T-helper 2 cell (primary cell): ENCODE results near the gene TMEM120B.
"Not testable (repeated sequence)": the region's sequence is repeated elsewhere in the genome, so short reads cannot be mapped to it uniquely, and the experiment has no call there.

Experiments
- DNase-seq, 5 experiments: peaks; one replicate each; pipeline versions ENCODE4 v3.0.0 to v3.0.0-alpha.2; 2012 to 2022

The TMEM120B gene

GRCh38 chr12:121776190-121777098 lies 63.9 kb downstream of the TMEM120B start:
- DNase-seq = peak; percentile 75 to 87 (median 82)

GRCh38 chr12:121778567-121779421 lies 66.2 kb downstream of the TMEM120B start:
- no peak for DNase-seq

GRCh38 chr12:121779422-121779895 lies 66.9 kb downstream of the TMEM120B start:
- DNase-seq = no peak

GRCh38 chr12:121780429-121780828 lies 67.9 kb downstream of the TMEM120B start:
- DNase-seq = no peak

- no peak for DNase-seq
Observed at GRCh38 chr12:121781484-121781997, 69.0 kb downstream of the TMEM120B start.

- peak in 3 of 5 experiments; percentile 37 to 64 (median 46) for DNase-seq
Observed at GRCh38 chr12:121781998-121782979, 69.7 kb downstream of the TMEM120B start.

- DNase-seq = no peak
Observed at GRCh38 chr12:121783766-121784165, 71.2 kb downstream of the TMEM120B start.

GRCh38 chr12:121784460-121784859 lies 71.9 kb downstream of the TMEM120B start:
- no peak for DNase-seq

GRCh38 chr12:121786440-121786825 lies 73.9 kb downstream of the TMEM120B start:
- DNase-seq = peak in 3 of 5 experiments; percentile 36 to 79 (median 64)

- peak in 3 of 5 experiments; percentile 48 to 75 (median 65) for DNase-seq
Observed at GRCh38 chr12:121787063-121788025, 74.8 kb downstream of the TMEM120B start.

GRCh38 chr12:121788176-121788818 lies 75.7 kb downstream of the TMEM120B start:
- peak in 1 of 5 experiments; percentile 44 for DNase-seq

- DNase-seq = peak in 2 of 5 experiments; percentile 65 to 71
Observed at GRCh38 chr12:121789233-121789781, 76.8 kb downstream of the TMEM120B start.

GRCh38 chr12:121789800-121790728 lies 77.5 kb downstream of the TMEM120B start:
- DNase-seq = peak; percentile 80 to 98 (median 93)

- DNase-seq = not testable (repeated sequence)
Observed at GRCh38 chr12:121790785-121791184, 78.2 kb downstream of the TMEM120B start.

- DNase-seq = peak in 2 of 5 experiments; percentile 31 to 69
Observed at GRCh38 chr12:121791671-121792551, 79.4 kb downstream of the TMEM120B start.

GRCh38 chr12:121792607-121793439 lies 80.3 kb downstream of the TMEM120B start:
- DNase-seq = peak in 3 of 5 experiments; percentile 50 to 78 (median 60)
